HG03565 (cell line): ENCODE results near the gene MYH14.
"Not testable (repeated sequence)": the region's sequence is repeated elsewhere in the genome, so short reads cannot be mapped to it uniquely, and the experiment has no call there.

ENCODE experiments used
- ATAC-seq: cut with Tn5 transposase; IDR thresholded peaks from one replicate; pipeline ENCODE4 v1.9.1; 2021; ENCODE audit warnings: mild to moderate bottlenecking, moderate library complexity; ENCODE audit not compliant: unreplicated experiment

The MYH14 gene

DNA sequence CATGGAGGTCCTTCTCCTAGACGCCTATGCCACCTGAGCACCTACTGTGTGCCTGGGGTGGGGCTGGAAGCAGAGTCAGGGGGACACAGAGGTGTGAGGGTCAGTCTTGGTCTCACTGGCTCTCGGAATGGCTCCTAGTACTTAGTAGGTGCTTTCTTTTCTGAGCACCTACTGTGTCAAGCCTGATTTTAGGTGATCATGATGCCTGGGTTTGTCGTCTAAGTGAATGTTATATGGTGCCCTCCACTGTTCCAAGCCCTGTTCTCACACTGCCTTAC, 20.0 kb downstream of the MYH14 start:
- ATAC-seq, result no peak

DNA sequence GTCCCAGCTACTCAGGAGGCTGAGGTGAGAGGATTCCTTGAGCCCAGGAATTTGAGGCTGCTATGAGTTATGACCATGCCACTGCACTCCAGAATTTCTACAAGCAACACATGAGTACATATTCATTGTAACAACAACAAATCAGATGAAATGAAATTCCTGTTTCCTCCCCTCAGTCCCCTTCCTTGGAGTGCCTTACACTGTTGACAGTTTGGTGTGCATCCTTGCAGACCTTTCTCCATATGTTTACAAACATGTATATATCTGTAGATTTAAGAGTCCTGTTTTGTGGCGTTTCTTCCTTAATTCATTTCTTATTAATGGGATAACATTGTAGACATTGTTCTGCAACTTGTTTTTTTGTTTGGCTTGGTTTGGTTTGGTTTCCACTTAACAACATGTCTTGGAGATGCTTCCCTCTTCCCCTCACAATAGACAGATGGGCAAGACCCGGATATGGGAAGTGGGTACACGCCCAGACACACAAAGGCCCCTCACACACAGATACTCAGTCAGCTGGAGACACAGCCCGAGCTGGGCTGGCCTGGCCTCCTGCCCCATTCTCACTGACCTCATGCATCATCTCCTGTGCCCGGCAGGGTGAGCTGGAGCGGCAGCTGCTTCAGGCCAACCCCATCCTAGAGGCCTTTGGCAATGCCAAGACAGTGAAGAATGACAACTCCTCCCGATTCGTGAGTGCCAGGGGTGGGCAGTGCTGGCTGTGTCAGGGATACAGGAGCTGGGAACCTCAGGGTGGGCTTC, 21.7 kb downstream of the MYH14 start:
- no peak for ATAC-seq

GRCh38 chr19:50226536-50226935, 23.1 kb downstream of the MYH14 start:
- ATAC-seq, result no peak

DNA sequence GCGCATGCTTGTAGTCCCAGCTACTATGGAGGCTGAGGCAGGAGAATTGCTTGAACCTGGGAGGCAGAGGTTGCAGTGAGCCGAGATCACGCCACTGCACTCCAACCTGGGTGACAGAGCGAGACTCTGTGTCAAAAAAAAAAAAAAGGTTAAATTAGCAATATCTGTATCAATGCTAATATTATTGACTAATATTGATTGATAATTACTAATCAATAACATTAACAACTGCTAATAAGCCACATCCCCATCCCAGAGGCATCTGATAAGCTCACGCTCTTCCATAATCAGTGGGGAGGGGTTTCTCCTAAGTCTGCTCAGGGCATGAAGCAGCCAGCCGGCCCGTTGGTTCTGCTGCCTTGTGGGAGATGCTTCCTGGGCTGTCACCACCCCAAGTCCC, 24.7 kb downstream of the MYH14 start:
- ATAC-seq, result not testable (repeated sequence)

DNA sequence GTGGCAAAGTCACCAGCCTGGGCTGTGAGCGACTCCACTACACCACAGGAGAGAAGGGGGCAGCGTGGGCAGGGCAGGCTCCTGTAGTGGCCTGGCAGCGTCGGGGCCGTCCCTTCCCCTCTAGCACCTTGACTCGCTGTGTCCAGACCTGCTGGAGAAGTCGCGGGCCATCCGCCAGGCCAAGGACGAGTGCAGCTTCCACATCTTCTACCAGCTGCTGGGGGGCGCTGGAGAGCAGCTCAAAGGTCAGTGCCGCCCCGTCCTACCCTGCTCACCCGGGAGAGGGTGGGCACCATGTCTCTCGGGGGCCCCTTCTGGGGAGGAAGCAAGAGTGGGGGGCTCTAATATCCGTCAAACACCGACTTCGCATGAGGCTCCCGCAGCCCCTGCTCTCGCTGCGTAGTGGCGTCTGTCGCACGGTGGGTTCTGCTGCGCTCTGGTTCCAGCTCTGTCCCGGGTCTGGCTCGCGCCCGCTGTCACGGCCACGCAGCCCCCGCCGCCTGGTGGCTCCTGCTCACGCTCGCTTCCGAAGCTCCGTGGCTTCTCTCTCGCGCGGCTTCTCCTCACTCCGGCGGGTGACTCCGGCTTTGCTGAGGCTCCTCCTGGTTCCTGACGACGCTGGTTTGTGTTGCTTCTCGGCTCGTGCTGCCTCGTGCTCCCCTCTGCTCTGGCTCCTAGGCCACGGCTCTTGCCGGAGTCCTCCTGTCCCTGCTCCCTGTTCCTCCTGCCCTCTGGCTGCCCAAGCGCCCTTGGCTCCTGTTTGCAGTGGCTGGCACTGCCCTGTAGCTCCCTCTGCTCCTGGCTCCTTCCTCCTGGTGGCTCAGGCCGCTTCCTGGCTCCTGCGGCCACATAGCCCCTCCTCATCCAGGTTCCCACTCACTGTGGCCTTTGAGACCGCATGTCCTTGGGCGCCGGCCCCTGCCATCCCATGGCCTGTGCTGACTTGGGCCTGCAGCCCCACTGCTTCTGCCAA, 27.2 kb downstream of the MYH14 start:
- ATAC-seq, result no peak

DNA sequence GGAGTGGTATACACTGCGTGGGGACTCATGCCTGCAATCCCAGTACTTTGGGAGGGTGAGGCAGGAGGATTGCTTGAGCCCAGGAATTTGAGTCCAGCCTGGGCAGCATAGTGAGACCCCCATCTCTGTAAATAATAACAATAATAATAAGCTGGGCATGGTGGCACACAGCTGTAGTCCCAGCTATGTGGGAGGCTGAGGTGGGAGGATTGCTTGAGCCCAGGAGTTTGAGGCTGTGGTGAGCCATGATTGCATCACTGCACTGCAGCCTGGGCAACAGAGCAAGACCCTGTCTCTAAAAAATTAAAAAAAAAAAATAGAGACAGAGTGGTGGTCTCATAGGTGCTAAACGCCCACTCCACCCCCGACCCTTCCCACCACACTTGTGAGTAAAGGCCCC, 28.0 kb downstream of the MYH14 start:
- not testable (repeated sequence) for ATAC-seq

DNA sequence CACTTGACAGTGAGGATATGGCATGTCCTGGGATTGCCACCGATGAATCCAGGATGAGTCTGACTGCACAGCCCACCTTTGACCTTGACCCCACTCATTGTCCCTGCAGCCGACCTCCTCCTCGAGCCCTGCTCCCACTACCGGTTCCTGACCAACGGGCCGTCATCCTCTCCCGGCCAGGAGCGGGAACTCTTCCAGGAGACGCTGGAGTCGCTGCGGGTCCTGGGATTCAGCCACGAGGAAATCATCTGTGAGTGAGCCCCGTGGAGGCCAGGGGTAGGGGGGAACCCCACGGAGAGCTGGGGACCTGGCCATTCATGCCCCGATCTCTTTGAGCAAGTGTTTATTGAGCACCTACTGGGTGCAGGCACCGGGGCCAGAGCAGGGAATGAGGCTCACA, 28.4 kb downstream of the MYH14 start:
- ATAC-seq, result no peak

DNA sequence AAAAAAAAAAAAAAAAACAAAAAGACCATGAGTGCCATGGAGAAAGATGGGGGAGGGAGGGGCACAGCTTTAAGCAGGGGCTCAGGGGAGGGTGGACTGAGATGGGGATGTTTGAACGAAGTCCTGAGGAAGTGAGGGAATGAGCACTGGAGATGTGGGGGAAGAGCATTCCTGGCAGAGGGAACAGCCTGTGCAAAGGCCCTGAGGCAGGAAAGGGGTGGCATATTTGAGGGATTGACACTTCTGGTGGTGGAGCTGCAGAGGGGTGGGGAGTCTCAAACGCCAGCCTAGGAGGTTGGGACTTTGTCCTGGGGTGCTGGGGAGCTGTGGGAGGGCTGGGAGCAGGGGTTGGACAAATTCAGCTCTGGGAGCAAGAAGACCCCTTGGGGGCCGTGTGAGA, 29.2 kb downstream of the MYH14 start:
- no peak for ATAC-seq

GRCh38 chr19:50233308-50233910, 30.0 kb downstream of the MYH14 start:
- no peak for ATAC-seq

- ATAC-seq, result not testable (repeated sequence)
These were observed 34.1 kb downstream of the MYH14 start for GRCh38 chr19:50237493-50237892.

- ATAC-seq, result no peak
These were observed 34.6 kb downstream of the MYH14 start for GRCh38 chr19:50238043-50238442.

GRCh38 chr19:50239921-50240590, 36.6 kb downstream of the MYH14 start:
- ATAC-seq, result no peak

DNA sequence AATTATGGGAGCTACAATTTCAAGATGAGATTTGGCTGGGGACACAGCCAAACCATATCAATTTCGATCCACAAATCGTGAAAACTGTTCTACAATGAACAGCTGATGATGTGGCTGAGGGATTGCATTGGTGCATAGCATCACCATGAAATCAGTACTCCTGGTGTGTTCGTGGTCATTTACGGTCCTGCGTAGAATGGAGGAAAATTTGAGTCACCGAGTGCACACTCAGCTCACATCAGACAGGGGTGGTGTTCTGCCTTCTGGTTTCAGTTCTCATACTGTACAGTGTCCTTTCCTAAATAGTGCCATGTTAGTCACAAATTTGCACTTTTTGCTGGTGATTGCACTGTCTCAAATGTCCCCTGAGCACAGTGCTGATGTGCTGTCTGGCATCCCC, 39.2 kb downstream of the MYH14 start:
- no peak for ATAC-seq

DNA sequence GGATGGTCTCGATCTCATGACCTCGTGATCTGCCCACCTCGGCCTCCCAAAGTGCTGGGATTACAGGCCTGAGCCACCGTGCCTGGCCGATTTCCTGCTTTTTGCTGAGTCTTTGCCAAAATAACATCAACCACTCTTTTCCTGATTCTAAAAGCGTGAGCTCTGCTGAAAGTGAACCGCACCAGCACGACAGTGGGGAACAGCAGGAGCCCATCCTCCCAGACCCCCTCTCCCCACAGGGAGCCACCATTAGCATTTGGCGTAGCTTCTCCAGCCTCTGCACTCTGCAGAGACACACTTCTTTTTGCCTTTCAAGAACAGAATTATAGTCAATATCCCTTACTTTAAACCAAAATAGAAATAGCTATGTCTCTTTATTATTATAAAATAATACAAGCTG, 41.3 kb downstream of the MYH14 start:
- no peak for ATAC-seq

GRCh38 chr19:50248413-50248812, 45.0 kb downstream of the MYH14 start:
- ATAC-seq, result no peak

DNA sequence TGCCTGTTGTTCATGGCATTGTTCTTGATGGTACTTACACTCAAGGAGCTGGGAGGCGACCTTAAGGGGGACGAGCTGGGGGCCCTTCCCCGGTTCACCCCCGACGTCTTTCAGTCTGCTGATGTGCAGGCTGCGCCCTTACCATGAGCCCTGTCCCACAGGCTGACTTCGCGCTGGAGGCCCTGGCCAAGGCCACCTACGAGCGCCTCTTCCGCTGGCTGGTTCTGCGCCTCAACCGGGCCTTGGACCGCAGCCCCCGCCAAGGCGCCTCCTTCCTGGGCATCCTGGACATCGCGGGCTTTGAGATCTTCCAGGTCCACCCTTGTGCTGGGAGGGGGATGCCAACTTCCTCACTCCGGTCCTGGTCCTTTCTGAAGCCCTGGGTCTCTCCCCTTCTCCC, 45.4 kb downstream of the MYH14 start:
- ATAC-seq, result no peak

GRCh38 chr19:50249636-50250035, 46.2 kb downstream of the MYH14 start:
- no peak for ATAC-seq

- ATAC-seq, result no peak
These were observed 47.2 kb downstream of the MYH14 start for GRCh38 chr19:50250450-50251136.

GRCh38 chr19:50252111-50252886, 48.9 kb downstream of the MYH14 start:
- ATAC-seq, result no peak

DNA sequence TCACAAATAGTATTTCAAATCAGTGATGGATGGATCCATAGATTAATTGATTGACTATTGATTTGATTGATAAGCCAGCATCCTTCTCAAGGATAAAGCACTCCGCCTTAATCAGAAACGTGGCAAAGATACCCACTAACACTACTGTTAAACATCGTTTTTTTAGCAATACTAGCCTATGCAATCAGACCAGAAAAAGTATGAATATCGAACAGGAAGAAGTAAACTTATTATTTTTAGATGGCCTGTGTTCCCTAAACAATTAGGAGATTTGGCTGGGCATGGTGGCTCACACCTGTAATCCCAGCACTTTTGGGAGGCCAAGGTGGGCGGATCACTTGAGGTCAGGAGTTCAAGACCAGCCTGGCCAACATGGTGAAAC, 49.5 kb downstream of the MYH14 start:
- no peak for ATAC-seq
